Esophagus squamous epithelium (tissue), 4 donors: ENCODE measurements around the gene IL1RAPL1.

Experiments
- CTCF ChIP-seq, 6 experiments: fragments of 450-650 bp in 4 of 6; fragments of 200-600 bp in 2 of 6; sonication (generic) in 2 of 6; IDR thresholded peaks; one replicate each; pipeline ENCODE4 v1.5.1; 2016 to 2019; ENCODE audit warnings: antibody characterized with exemption in 6 of 6, mild to moderate bottlenecking in 4 of 6, moderate library complexity in 4 of 6
- POLR2A ChIP-seq, 4 donors: fragments of 450-650 bp; IDR thresholded peaks; one replicate each; pipeline ENCODE4 v1.6.1; 2017; ENCODE audit warnings: antibody characterized with exemption in 4 of 4, mild to moderate bottlenecking in 4 of 4, moderate library complexity in 3 of 4

GRCh38 chrX:29903360-29903759 is 1316.1 kb downstream of the IL1RAPL1 start:
- TF ChIP-seq CTCF (IDR thresholded peaks at IDR 0.05) (peak in 1 of 6 experiments; percentile 12), POLR2A (IDR thresholded peaks at IDR 0.05) (no peak)
